ENCODE measurements around the gene BTLA.
"Not testable (repeated sequence)": the region's sequence is repeated elsewhere in the genome, so short reads cannot be mapped to it uniquely, and the experiment has no call there.

The BTLA gene

DNA sequence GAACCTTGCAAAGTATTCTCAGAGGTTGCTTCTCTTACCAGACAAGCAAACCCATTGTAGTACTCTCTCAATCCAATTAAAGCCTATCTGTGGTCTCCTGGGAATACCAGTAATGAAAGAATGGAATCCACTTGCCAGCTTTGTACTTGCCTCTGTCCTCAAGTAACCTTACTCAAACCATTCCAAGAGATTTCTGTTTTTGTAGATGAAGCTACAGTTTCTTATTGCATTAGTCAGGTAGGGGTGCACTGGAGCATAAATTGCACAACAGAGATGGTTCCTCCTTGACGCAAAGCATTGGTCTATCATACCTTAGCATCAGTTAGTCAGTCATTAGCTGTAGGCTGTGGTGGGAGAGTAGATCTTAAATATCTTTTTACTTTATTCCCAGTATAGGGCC, 52.9 kb downstream of the BTLA start:
- no peak for DNase-seq (ENCODE audit: low read depth, low spot score)

DNA sequence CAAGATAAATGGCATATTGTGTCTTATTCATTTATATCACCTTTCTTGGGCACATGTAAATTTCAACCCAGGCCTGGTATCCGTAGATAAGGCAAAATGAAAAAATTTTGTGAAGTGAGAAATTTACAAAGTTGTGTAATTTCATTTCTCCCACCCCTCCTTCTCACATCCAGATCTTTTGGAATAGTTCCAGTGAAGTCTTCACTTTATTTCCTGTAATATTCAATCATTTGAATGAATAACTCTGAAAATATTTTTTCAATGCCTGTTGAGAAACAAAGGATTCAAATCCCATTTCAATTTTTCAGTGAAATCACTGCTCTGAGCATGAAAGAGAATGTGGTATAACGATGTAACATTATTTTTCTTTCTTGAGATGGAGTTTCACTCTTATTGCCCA, 53.4 kb downstream of the BTLA start:
- DNase-seq (ENCODE audit: low read depth, low spot score) = no peak

DNA sequence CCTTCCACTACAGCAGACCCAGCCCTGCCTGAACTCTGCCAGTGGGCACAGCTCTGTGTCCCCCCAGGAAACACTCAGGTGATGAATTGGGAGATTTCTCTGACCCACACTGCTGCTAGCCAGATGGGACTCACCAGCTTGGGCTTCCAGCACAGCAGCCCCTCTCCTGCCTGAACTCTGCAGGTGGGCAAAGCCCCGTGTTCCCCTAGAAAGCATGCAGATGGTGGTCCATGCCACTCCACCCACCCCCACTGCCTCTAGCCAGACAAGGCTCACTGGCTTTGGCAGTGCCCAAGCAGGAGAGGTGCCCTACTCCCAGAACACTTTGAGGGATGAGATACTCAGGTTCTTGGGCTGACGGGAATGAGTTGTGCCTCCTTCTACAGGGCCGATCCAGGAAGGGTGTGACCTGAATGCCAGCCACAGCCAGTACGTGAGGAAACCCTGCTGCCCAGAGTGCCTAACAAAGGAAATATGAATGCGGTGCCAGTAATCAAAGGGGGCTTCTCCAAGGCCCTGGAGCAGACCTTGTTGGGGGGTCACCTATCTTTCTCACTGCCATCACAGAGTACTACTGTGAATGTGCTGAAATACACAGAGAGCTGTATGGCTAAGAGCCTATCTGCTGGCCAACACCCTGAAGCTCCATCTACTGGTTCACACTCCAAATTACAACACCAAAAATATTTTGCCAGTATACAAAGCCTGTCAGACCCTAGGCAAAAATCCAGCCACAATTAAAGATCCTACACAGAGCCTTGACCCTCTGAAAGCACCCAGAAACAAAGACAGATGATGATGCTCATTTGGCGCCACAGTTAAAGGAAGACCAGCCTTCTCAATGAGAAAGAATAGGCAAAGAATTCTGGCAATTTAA, 61.9 kb downstream of the BTLA start:
- no peak for DNase-seq (ENCODE audit: low read depth, low spot score)

DNA sequence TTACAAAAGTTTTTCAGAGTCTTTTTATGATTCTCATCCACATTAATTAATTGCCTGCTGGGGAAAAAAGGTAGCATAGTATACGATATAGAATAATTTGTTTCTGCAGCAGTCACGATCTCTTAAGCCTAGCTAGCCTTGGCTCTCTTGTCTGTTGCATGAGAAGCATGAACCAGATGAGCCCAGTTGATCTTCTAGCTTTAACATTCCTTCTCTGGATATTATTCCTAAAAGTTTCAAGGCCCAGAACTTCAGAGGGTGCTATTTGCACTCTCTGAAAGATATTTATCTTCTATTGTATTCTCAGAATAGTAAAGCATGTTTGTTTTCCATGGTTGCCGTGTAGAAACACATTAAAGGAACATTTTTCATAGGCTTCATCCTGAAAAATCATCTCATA, 69.3 kb downstream of the BTLA start:
- DNase-seq (ENCODE audit: low read depth, low spot score) = no peak

DNA sequence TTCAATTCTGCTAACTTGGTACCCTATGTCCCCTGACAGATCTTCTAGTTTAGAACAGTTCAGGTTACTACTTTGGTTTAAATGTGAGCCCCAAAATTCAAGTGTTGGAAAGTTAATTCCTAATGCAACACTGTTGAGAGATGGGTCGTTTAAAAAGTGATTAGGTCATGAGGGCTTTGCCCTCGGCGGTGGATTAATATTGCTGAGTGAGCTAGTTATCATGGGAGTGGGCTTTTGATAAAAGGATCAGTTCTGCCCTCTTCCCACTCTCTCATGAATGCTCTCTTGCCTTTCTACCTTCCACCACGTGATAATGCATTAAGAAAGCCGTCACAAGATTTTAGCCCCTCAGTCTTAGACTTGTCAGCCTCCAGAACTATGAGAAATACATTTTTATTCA, 72.1 kb downstream of the BTLA start:
- no peak for DNase-seq (ENCODE audit: low read depth, low spot score)

DNA sequence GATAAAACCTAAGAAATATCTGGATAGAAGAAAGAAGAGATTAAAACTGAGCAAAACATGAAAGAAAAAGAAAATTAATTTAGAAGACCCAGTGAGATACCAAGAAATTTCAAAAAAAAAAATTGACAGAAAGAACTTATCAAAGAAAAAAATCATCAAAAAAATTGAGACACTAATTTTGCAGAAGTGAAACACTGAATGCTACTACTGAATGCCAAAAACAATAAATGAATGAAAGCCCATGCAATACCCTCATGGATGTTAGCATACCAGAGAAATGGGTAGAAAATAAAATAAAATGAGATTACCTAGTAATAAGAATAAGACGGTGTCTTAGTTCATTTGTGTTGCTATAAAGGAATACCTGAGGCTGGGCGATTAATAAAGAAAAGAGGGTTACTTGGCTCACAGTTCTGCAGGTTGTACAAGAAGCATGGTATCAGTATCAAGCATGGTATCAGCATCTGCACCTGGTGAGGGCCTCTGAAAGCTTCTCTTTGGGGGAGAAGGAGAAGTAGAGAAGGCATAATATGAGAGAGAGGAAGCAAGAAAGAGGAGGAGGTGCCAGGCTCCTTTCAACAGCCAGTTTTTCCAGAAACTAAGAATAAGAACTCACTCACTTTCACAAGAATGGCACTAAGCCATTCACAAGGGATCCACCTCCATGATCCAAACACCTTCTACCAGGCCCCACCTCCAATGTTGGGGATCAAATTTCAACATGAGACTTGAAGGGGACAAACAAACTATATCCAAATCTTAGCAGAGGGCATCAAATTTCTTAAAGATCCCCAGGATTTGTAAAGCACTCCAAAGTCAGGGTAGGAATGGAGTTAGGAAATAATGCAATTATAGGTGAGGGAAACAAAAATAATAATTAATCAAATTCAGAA, 73.2 kb downstream of the BTLA start:
- DNase-seq (ENCODE audit: low read depth, low spot score) = no peak

DNA sequence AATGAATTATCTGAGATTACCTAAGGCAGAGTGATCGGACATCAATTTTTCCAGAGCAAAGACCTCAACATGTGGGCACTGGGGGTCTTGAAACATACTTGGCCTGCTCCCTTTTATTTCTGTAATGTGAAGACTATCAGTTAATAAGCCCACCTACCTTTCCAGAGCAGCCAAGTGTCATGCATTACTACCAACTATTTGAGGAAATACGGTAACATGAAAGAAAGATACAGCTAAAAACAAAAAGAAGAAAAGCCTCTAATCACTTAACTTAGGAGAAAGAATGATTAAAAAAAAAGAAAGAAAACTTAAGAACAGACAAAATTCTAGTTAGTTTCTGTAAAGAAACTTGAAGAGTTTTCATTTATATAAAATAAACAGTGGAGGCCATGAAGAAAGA, 73.9 kb downstream of the BTLA start:
- DNase-seq (ENCODE audit: low read depth, low spot score) = no peak

DNA sequence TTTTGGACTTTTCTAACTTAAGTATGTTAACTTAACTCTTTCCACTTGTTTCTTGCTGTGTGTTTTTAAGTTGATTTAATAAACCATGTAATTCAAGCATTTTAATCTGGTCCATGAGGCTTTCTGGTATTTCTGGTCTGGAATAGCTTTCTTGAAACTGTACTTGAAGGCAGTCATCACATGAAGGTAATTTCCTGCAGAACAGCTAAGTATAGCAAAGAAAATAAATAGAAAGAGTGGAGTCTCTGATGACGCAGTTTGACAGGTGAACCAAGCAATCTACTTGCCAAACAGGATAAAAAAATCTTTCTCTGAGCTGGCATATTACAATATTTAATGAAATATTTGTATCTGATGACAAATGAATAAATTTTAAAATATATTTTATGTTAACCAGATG, 74.9 kb downstream of the BTLA start:
- no peak for DNase-seq (ENCODE audit: low read depth, low spot score)

DNA sequence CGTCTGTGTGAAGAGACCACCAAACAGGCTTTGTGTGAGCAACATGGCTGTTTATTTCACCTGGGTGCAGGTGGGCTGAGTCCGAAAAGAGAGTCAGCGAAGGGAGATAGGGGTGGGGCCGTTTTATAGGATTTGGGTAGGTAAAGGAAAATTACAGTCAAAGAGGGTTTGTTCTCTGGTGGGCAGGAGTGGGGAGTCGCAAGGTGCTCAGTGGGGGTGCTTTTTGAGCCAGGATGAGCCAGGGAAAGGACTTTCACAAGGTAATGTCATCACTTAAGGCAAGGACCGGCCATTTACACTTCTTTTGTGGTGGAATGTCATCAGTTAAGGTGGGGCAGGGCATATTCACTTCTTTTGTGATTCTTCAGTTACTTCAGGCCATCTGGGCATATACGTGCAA, 76.4 kb downstream of the BTLA start:
- not testable (repeated sequence) for DNase-seq (ENCODE audit: low read depth, low spot score)

DNA sequence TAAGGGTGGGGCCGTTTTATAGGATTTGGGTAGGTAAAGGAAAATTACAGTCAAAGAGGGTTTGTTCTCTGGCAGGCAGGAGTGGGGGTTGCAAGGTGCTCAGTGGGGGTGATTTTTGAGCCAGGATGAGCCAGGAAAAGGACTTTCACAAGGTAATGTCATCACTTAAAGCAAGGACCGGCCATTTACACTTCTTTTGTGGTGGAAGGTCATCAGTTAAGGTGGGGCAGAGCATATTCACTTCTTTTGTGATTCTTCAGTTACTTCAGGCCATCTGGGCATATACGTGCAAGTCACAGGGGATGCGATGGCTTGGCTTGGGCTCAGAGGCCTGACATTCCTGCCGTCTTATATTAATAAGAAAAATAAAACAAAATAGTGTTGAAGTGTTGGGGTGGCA, 80.7 kb downstream of the BTLA start:
- not testable (repeated sequence) for DNase-seq (ENCODE audit: low read depth, low spot score)

DNA sequence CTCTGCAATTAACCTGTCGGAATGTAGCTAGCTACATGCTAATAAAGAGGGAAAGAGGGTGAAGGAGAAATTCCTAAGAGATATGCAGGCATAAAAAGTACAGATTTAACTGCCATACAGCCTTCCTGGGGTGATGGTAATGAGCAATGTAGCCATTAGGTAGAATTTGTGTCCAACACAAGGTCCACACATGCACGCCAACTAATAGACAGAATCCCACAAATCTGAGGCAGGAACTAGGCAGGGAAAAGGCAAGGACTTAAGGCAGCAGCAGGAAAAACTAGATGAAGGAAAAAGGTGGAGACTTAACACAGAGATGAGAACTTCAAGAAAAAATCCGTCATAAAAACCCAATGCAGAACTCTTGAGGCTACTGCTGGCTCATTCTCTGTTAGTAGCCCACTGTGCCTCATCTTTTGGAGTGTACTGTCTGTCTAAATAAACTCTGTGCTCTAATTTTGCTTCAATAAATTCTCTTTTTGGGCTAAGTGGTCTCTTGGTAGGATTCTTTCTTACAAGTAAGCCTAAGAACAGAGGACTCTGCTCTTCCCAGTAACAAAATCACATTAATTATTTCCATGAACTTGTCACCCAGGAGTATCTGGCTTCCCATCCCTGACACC, 81.5 kb downstream of the BTLA start:
- no peak for DNase-seq (ENCODE audit: low read depth, low spot score)

DNA sequence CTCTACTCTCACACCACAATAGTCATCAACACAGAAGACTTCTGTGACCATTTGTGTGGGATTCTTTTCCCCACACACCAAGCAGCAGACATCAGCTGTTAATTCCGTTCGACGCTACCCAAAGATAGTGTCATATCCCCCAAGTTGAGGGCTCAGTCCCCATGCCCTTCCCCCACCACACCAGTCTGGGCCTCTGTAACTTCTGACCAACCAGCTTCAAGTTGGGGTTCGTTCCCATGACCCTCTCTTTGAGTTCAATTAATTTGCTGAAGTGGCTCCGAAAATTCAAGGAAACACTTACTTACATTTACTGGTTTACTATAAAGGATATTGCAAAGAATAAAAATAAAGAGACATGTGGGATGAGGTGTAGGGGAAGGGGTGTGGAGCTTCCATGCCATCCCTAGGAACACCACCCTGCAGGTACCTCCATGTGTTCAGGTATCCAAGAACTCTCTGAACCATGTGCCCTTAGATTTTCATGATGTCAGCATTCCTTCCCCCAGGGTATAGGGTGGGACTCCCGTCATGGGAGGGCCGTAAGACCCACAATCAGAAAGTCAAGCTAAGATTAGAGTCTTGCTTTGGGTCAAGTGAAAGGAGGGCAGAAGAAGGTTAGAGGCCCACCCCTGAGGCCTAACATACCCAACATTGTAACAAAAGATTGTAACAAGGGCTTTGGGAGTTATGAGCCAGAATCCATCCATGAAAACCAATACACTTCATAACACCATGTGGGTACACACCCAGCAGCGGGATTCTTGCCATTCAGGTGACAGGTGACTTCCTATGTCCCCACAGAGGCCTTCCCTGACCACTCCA, 82.7 kb downstream of the BTLA start:
- DNase-seq (ENCODE audit: low read depth, low spot score) = no peak

DNA sequence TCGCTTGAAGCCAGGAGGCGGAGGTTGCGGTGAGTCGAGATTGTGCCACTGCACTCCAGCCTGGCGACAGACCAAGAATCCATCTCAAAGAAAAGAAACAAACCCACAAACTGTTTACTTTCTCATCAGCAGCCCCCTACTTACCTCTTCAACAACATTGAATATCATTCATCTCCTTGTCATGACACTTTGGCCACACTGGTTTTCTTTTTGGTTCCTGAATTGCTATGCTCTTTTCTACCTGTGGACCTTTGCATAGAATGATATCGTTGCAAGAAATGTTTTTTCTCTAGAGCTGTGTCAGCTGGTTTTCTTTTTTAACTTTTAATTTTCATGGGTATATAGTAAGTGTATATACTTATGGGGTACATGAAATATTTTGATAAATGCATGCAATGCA, 83.9 kb downstream of the BTLA start:
- DNase-seq (ENCODE audit: low read depth, low spot score) = no peak

Measured in activated CD4-positive, CD25-positive, alpha-beta regulatory T cell treated with anti-CD3 and anti-CD28 coated beads, Interleukin-2, amount 50 U/mL, for 16 hours (primary cell).